ENCODE results near the gene SELP. TPM values are rescaled to one million over a fixed set of nuclear protein-coding genes. Genes with fewer than 3 reads are reported as not detected.

The SELP gene
- total and polyA plus RNA-seq, 2 of the 13 experiments (the other 11 are each of a cell fraction or from before 2014, with no cell fraction given) = 0.11 TPM; not detected in 1

- TF ChIP-seq MYPOP (CRISPR knock-in tag; IDR thresholded peaks at IDR 0.05) = no peak
- TF ChIP-seq, protein P1, sequence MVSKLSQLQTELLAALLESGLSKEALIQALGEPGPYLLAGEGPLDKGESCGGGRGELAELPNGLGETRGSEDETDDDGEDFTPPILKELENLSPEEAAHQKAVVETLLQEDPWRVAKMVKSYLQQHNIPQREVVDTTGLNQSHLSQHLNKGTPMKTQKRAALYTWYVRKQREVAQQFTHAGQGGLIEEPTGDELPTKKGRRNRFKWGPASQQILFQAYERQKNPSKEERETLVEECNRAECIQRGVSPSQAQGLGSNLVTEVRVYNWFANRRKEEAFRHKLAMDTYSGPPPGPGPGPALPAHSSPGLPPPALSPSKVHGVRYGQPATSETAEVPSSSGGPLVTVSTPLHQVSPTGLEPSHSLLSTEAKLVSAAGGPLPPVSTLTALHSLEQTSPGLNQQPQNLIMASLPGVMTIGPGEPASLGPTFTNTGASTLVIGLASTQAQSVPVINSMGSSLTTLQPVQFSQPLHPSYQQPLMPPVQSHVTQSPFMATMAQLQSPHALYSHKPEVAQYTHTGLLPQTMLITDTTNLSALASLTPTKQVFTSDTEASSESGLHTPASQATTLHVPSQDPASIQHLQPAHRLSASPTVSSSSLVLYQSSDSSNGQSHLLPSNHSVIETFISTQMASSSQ (IDR thresholded peaks at IDR 0.05; ENCODE audit: low read depth) = no peak
- TF ChIP-seq, protein P1 (CRISPR knock-in tag; IDR thresholded peaks at IDR 0.05; ENCODE audit: borderline replicate concordance) = no peak
- TF ChIP-seq, protein P2, sequence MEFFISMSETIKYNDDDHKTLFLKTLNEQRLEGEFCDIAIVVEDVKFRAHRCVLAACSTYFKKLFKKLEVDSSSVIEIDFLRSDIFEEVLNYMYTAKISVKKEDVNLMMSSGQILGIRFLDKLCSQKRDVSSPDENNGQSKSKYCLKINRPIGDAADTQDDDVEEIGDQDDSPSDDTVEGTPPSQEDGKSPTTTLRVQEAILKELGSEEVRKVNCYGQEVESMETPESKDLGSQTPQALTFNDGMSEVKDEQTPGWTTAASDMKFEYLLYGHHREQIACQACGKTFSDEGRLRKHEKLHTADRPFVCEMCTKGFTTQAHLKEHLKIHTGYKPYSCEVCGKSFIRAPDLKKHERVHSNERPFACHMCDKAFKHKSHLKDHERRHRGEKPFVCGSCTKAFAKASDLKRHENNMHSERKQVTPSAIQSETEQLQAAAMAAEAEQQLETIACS (CRISPR knock-in tag; IDR thresholded peaks at IDR 0.05) = no peak
- no peak for TF ChIP-seq ZNF530 (CRISPR knock-in tag; IDR thresholded peaks at IDR 0.05; ENCODE audit: low read depth)
- no peak for TF ChIP-seq POLR2AphosphoS5 (IDR thresholded peaks at IDR 0.05; ENCODE audit: low read depth, low read length)
- TF ChIP-seq PLRG1 (conservative IDR thresholded peaks at IDR 0.05) = no peak
- peak; percentile 36; the same call in 1 of the 2 replicates for TF ChIP-seq HOXA3 (CRISPR knock-in tag; IDR thresholded peaks at IDR 0.05)
- no peak for TF ChIP-seq ATF1 (CRISPR knock-in tag; IDR thresholded peaks at IDR 0.05)
- no peak for TF ChIP-seq DR1 (CRISPR knock-in tag; IDR thresholded peaks at IDR 0.05)
- no peak for TF ChIP-seq ZNF572 (CRISPR knock-in tag; IDR thresholded peaks at IDR 0.05)
- TF ChIP-seq HDAC1 (CRISPR knock-in tag; IDR thresholded peaks at IDR 0.05) = peak; percentile 70
- no peak for TF ChIP-seq MXD4 (CRISPR knock-in tag; IDR thresholded peaks at IDR 0.05)
- no peak for TF ChIP-seq JUNB (CRISPR knock-in tag; IDR thresholded peaks at IDR 0.05; ENCODE audit: borderline replicate concordance)
- TF ChIP-seq ZNF253 (CRISPR knock-in tag; IDR thresholded peaks at IDR 0.05; ENCODE audit: borderline replicate concordance) = no peak
- TF ChIP-seq FOXO1 (CRISPR knock-in tag; IDR thresholded peaks at IDR 0.05) = peak; percentile 37; the same call in 1 of the 2 replicates
- TF ChIP-seq, protein P3, sequence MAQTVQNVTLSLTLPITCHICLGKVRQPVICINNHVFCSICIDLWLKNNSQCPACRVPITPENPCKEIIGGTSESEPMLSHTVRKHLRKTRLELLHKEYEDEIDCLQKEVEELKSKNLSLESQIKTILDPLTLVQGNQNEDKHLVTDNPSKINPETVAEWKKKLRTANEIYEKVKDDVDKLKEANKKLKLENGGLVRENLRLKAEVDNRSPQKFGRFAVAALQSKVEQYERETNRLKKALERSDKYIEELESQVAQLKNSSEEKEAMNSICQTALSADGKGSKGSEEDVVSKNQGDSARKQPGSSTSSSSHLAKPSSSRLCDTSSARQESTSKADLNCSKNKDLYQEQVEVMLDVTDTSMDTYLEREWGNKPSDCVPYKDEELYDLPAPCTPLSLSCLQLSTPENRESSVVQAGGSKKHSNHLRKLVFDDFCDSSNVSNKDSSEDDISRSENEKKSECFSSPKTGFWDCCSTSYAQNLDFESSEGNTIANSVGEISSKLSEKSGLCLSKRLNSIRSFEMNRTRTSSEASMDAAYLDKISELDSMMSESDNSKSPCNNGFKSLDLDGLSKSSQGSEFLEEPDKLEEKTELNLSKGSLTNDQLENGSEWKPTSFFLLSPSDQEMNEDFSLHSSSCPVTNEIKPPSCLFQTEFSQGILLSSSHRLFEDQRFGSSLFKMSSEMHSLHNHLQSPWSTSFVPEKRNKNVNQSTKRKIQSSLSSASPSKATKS (CRISPR knock-in tag; IDR thresholded peaks at IDR 0.05) = no peak
- peak; percentile 43; the same call in 1 of the 2 replicates for TF ChIP-seq GFI1 (CRISPR knock-in tag; IDR thresholded peaks at IDR 0.05; ENCODE audit: borderline replicate concordance)
- TF ChIP-seq, protein P4, sequence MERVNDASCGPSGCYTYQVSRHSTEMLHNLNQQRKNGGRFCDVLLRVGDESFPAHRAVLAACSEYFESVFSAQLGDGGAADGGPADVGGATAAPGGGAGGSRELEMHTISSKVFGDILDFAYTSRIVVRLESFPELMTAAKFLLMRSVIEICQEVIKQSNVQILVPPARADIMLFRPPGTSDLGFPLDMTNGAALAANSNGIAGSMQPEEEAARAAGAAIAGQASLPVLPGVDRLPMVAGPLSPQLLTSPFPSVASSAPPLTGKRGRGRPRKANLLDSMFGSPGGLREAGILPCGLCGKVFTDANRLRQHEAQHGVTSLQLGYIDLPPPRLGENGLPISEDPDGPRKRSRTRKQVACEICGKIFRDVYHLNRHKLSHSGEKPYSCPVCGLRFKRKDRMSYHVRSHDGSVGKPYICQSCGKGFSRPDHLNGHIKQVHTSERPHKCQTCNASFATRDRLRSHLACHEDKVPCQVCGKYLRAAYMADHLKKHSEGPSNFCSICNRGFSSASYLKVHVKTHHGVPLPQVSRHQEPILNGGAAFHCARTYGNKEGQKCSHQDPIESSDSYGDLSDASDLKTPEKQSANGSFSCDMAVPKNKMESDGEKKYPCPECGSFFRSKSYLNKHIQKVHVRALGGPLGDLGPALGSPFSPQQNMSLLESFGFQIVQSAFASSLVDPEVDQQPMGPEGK (CRISPR knock-in tag; IDR thresholded peaks at IDR 0.05) = peak; percentile 43
- TF ChIP-seq NR2F1 (CRISPR knock-in tag; IDR thresholded peaks at IDR 0.05) = peak; percentile 80 to 90
Measured at GRCh38 chr1:169576241-169576934, 53.5 kb downstream of the SELP start (continued).

Measured in HepG2 (cell line).